Right atrium auricular region (tissue), 2 donors: Measurements from ENCODE around the gene GALNT18. TPM values are rescaled to one million over a fixed set of nuclear protein-coding genes. Genes with fewer than 3 reads are reported as not detected.

Experiments
- DNase-seq: peaks from one replicate; pipeline ENCODE4 v3.0.0-alpha.2; 2019; ENCODE audit warnings: low spot score
- H3K27ac ChIP-seq, 2 donors: fragments of 200-600 bp; sonication (generic); 1 replicate in 1 of 2; 2 replicates in 1 of 2; pipeline ENCODE4 v1.5.1; 2016 to 2019
- H3K27me3 ChIP-seq, 2 donors: fragments of 200-600 bp; sonication (generic); one replicate each; pipeline versions ENCODE4 v1.5.1 to v1.6.0; 2017 to 2019
- H3K36me3 ChIP-seq: fragments of 200-600 bp; sonication (generic); one replicate; pipeline ENCODE4 v1.5.1; 2016
- H3K4me1 ChIP-seq, 2 donors: fragments of 200-600 bp; sonication (generic); one replicate each; pipeline versions ENCODE4 v1.5.1 to v1.6.0; 2017 to 2019
- H3K4me3 ChIP-seq, 2 donors: fragments of 200-600 bp; sonication (generic); 1 replicate in 1 of 2; 2 replicates in 1 of 2; pipeline ENCODE4 v1.5.1; 2017 to 2019; ENCODE audit warnings: mild to moderate bottlenecking in 1 of 2, moderate library complexity in 1 of 2
- H3K9me3 ChIP-seq, 2 donors: fragments of 200-600 bp; sonication (generic); one replicate each; pipeline ENCODE4 v1.5.1; 2019
- CTCF ChIP-seq, 2 donors: fragments of 200-600 bp; sonication (generic); IDR thresholded peaks; one replicate each; pipeline ENCODE4 v1.5.1; 2019; ENCODE audit warnings: antibody characterized with exemption in 2 of 2
- total RNA-seq, 2 donors: library from RNA; depleted of rRNA; stranded (reverse); fragments of >200 nt; gene quantifications; one replicate each; pipeline ENCODE4 v1.1.0, GENCODE V29; 2016

Gene GALNT18
- 10 to 100 TPM; 22.2 to 26.8 TPM for total RNA-seq

- H3K36me3 ChIP-seq, result no peaks in the 10 kb centered on the region
- peak; percentile 83 for DNase-seq
- H3K27me3 ChIP-seq, result no peaks in the 10 kb centered on the region
- H3K9me3 ChIP-seq, result no peaks in the 10 kb centered on the region
- H3K27ac ChIP-seq, result peak within 1 kb of the TSS; percentile 82 to 84
- peak; percentile 47 to 60 for TF ChIP-seq CTCF (IDR thresholded peaks at IDR 0.05)
- peaks cover 0 to 39% of the 10 kb centered on the region in 2 donors for H3K4me1 ChIP-seq
- peak within 1 kb of the TSS; percentile 60 to 78 for H3K4me3 ChIP-seq
These were observed at the start of gene GALNT18 for GRCh38 chr11:11621573-11622339. TSS of gene GALNT18 (minus strand) at chr11:11622005.

GRCh38 chr11:11670574-11670973, 48.8 kb upstream of the GALNT18 start:
- H3K4me3 ChIP-seq, result no peak overlapping the region
- H3K4me1 ChIP-seq, result no peaks in the 10 kb centered on the region
- no peak for DNase-seq
- no peaks in the 10 kb centered on the region for H3K9me3 ChIP-seq
- no peaks in the 10 kb centered on the region for H3K36me3 ChIP-seq
- H3K27me3 ChIP-seq, result no peaks in the 10 kb centered on the region
- no peak for TF ChIP-seq CTCF (IDR thresholded peaks at IDR 0.05)
- no peak overlapping the region for H3K27ac ChIP-seq

- Histone ChIP-seq H3K36me3 (no peaks in the 10 kb centered on the region), H3K4me3 (no peak overlapping the region), H3K27me3 (no peaks in the 10 kb centered on the region), H3K4me1 (no peaks in the 10 kb centered on the region), H3K27ac (no peak overlapping the region), H3K9me3 (no peaks in the 10 kb centered on the region)
- DNase-seq, result no peak
- no peak for TF ChIP-seq CTCF (IDR thresholded peaks at IDR 0.05)
These were observed 47.5 kb upstream of the GALNT18 start for GRCh38 chr11:11669233-11669846.

GRCh38 chr11:11668781-11669180, 47.0 kb upstream of the GALNT18 start:
- no peaks in the 10 kb centered on the region for H3K9me3 ChIP-seq
- TF ChIP-seq CTCF (IDR thresholded peaks at IDR 0.05), result no peak
- no peaks in the 10 kb centered on the region for H3K36me3 ChIP-seq
- H3K4me1 ChIP-seq, result no peaks in the 10 kb centered on the region
- no peaks in the 10 kb centered on the region for H3K27me3 ChIP-seq
- no peak overlapping the region for H3K4me3 ChIP-seq
- no peak overlapping the region for H3K27ac ChIP-seq
- DNase-seq, result no peak

GRCh38 chr11:11668274-11668673, 46.5 kb upstream of the GALNT18 start:
- Histone ChIP-seq H3K9me3 (no peaks in the 10 kb centered on the region), H3K27me3 (no peaks in the 10 kb centered on the region), H3K4me3 (no peak overlapping the region), H3K27ac (no peak overlapping the region), H3K4me1 (no peaks in the 10 kb centered on the region), H3K36me3 (no peaks in the 10 kb centered on the region)
- DNase-seq, result no peak
- TF ChIP-seq CTCF (IDR thresholded peaks at IDR 0.05), result no peak
